ENCODE results near the gene UBTF.

DNA sequence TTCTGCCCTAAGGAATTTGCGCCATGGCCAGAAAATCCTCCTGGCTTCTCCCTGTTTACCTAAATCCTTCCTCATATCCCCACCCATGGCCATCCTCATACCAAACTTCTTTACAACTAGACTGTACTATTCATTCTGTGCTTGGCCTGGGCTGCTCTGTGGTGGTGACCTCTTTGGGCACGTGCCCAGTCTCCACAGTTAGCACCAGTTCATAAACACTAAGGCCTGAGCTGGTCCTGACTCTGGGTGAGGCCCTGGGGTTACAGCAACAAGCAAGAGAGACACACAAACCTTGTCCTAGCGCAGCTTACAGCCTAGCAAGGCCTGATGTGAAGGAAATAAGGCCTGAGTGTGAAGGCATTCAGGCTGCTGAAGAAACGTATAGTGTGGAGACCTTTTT is 16.7 kb downstream of the UBTF start:
- TF ChIP-seq SUZ12 (IDR thresholded peaks at IDR 0.05; ENCODE audit: extremely low read depth, insufficient read depth, insufficient read length) (no peak), ZNF274 (IDR thresholded peaks at IDR 0.05; ENCODE audit: low read depth, low read length) (no peak)
